Mucosa of descending colon (tissue), 3 donors: Measurements from ENCODE around the gene ABLIM1. TPM values are rescaled to one million over a fixed set of nuclear protein-coding genes. Genes with fewer than 3 reads are reported as not detected.
A peak's percentile ranks its signal among the peaks of the same experiment; 100 is the strongest.

Source experiments
- ATAC-seq: fragments of 200-7000 bp; cut with Tn5 transposase; one replicate; pipeline ENCODE4 v1.9.1; 2020; ENCODE audit warnings: mild to moderate bottlenecking, moderate library complexity
- DNase-seq, 3 donors: peaks; one replicate each; pipeline ENCODE4 v3.0.0-alpha.2; 2020
- H3K36me3 ChIP-seq: fragments of 200-600 bp; one replicate; pipeline ENCODE4 v1.8.0; 2021; ENCODE audit warnings: low read depth, mild to moderate bottlenecking
- H3K4me1 ChIP-seq: fragments of 200-600 bp; one replicate; pipeline ENCODE4 v1.8.0; 2021; ENCODE audit warnings: low read depth, mild to moderate bottlenecking
- H3K4me3 ChIP-seq: fragments of 200-600 bp; one replicate; pipeline ENCODE4 v1.8.0; 2021; ENCODE audit warnings: mild to moderate bottlenecking
- H3K9me3 ChIP-seq: fragments of 200-600 bp; one replicate; pipeline ENCODE4 v1.8.0; 2021; ENCODE audit warnings: mild to moderate bottlenecking
- intact Hi-C, 2 donors: fragments of 100-400 bp; cut with DNase I in 1 of 2; cut with micrococcal nuclease in 1 of 2; formaldehyde crosslinking; loops; one replicate each; pipeline versions ENCODE4 v1.11.0 to v1.11.1; 2022; cut with DNase I, micrococcal nuclease
- total RNA-seq, 3 donors: library from RNA; stranded (reverse); fragmentation: NEBNext Ultra II Directional in 2 of 3; extraction: Animal tissue kit (Norgen Biotek cat#: 25700) in 2 of 3; gene quantifications; one replicate each; pipeline versions ENCODE4 v1.2.1 to v1.2.4, GENCODE V29; 2021 to 2023
- TF ChIP-seq, protein P1 (sequence below): fragments of 200-600 bp; IDR thresholded peaks from one replicate; pipeline ENCODE4 v1.8.0; 2022; ENCODE audit warnings: antibody characterized with exemption, mild to moderate bottlenecking
- donor health status: DM: no; HTN: no; CAD: no; lungs with moderate emphysema.
- donor health status: DM: no; HTN: no; CAD: no.
- donor health status: DM: no; HTN: yes; CAD: no.

The ABLIM1 gene
- total RNA-seq, 3 donors from 2014 or later, result 67.1 to 122 (median 103) TPM

DNA sequence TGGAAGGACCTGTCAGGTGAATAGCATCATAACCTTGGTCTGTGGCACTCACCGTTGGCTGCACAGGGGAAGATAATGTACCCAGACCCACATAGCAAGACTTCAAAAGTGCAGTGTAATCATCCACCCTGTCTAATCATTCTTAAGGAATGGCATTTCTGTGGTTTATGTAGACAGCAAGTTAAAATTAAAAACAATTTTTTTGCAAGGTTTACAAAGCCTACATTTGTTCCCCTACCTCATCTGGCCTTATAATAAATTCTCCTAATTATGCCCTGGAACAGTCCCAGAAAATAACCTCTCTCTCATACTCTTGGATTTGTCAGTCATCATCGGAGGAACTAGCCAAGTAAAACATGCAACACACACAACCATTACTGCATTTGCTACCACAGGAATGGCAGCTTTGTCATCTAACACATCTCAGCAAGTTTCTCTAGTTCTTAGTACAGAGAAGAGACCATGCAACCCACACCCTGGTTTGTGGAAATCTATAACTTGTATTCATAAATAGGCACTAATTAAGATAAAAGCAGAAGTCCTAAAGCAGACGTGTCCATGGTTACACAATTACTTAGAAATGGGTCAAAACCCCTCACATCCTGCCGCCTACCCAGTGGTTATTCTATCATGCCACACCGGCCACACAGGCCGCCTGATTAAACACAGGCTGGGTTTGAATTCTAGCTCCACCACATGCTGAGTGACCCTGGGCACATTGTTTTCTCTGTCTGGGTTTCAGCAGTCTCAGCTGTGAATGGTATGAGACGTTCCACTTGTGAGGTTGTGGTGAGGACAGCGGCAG lies 19.1 kb downstream of the ABLIM1 start:
- Histone ChIP-seq H3K4me3 (no peak overlapping the region), H3K36me3 (no peaks in the 10 kb centered on the region), H3K4me1 (no peaks in the 10 kb centered on the region), H3K9me3 (no peaks in the 10 kb centered on the region)
- DNase-seq (no peak), ATAC-seq (no peak)
- TF ChIP-seq, protein P1, sequence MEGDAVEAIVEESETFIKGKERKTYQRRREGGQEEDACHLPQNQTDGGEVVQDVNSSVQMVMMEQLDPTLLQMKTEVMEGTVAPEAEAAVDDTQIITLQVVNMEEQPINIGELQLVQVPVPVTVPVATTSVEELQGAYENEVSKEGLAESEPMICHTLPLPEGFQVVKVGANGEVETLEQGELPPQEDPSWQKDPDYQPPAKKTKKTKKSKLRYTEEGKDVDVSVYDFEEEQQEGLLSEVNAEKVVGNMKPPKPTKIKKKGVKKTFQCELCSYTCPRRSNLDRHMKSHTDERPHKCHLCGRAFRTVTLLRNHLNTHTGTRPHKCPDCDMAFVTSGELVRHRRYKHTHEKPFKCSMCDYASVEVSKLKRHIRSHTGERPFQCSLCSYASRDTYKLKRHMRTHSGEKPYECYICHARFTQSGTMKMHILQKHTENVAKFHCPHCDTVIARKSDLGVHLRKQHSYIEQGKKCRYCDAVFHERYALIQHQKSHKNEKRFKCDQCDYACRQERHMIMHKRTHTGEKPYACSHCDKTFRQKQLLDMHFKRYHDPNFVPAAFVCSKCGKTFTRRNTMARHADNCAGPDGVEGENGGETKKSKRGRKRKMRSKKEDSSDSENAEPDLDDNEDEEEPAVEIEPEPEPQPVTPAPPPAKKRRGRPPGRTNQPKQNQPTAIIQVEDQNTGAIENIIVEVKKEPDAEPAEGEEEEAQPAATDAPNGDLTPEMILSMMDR, result no peak
- intact Hi-C loops, result no loop called here

DNA sequence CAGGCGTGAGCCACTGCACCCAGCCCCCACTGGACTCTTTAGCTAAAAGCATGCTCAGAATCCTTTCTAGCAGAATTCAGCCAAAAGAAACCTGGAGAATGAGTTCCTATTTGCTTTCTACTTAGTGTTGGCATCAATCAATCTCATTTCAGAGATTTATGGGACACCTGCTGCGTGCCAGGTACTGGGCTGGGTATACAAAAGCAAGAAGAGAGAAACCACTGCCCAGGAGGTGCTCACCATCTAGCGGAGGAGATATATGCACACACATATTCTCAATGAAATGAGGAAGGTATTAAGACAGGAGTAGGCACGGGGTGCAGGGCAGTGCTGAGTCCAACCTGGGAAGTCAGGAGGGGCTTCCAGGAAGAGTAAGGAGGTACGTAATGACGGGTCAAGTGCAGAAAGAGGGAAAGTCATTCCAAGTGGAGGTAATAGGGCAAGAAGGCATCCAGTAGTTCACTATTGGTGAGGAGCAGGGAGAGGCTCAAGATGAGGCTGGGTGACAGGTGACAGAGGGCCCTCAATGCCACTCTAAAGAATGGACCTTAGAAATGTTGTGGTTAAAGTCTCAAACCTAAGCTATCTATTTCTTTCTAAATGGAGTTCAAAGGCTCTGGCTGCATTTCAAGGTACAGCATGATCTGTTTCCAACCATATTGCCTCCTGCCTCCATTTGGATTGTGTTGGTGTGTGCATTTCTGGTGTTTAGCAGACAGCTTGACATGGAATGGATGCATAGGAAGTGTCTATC lies 22.1 kb downstream of the ABLIM1 start:
- TF ChIP-seq, protein P1, result no peak
- intact Hi-C loops, result no loop called here
- Histone ChIP-seq H3K36me3 (no peaks in the 10 kb centered on the region), H3K4me3 (no peak overlapping the region), H3K4me1 (no peaks in the 10 kb centered on the region), H3K9me3 (no peaks in the 10 kb centered on the region)
- DNase-seq (peak in 2 of 3 donors; percentile 36 to 60), ATAC-seq (peak; percentile 58)

DNA sequence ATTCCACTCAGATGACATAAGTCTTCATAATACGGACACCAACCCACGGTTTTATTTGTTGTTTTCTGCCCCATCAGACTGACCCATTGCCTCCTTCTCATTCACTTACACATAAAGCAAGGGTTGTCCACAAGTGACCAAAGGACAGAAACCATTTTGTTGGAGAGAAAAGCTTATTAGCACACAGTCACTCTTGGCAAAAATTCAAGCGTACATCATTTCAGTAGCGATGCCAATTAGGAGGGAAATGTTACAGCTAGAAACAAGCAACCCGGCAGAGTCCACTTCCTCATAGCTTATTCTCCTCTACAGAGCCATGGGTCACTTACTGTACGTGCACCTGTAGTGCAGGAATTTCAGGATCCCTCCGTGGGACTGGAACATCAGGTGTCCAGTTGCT lies 23.0 kb downstream of the ABLIM1 start:
- TF ChIP-seq, protein P1, result no peak
- H3K4me3 ChIP-seq, result no peak overlapping the region
- ATAC-seq, result peak; percentile 13

DNA sequence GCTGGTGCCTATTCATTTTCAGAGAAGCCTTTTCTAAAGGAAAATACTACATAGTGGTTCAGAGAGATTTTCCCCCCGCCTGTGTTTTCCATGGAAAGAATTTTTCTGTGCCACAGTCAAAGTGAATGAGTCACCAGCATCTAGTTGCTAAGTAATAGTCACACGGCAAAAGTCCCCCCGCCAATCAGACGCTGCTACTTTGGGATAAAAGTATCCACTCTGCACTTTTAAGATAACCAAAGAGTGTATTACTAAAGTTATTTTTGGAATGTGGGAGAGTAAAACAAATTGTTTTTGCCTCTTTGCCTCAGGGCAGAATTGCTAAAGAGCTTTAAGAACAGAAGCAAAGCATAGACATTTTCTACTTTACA lies 23.5 kb downstream of the ABLIM1 start:
- TF ChIP-seq, protein P1, result no peak
- Histone ChIP-seq H3K36me3 (no peaks in the 10 kb centered on the region), H3K4me3 (no peak overlapping the region), H3K4me1 (no peaks in the 10 kb centered on the region), H3K9me3 (no peaks in the 10 kb centered on the region)
- DNase-seq (no peak), ATAC-seq (no peak)
- intact Hi-C loops, result no loop called here

More for the DNA sequence above, 23.0 kb downstream of the ABLIM1 start:
- Histone ChIP-seq H3K4me1 (no peaks in the 10 kb centered on the region), H3K9me3 (no peaks in the 10 kb centered on the region), H3K36me3 (no peaks in the 10 kb centered on the region)
- intact Hi-C loops, result no loop called here
- no peak for DNase-seq

DNA sequence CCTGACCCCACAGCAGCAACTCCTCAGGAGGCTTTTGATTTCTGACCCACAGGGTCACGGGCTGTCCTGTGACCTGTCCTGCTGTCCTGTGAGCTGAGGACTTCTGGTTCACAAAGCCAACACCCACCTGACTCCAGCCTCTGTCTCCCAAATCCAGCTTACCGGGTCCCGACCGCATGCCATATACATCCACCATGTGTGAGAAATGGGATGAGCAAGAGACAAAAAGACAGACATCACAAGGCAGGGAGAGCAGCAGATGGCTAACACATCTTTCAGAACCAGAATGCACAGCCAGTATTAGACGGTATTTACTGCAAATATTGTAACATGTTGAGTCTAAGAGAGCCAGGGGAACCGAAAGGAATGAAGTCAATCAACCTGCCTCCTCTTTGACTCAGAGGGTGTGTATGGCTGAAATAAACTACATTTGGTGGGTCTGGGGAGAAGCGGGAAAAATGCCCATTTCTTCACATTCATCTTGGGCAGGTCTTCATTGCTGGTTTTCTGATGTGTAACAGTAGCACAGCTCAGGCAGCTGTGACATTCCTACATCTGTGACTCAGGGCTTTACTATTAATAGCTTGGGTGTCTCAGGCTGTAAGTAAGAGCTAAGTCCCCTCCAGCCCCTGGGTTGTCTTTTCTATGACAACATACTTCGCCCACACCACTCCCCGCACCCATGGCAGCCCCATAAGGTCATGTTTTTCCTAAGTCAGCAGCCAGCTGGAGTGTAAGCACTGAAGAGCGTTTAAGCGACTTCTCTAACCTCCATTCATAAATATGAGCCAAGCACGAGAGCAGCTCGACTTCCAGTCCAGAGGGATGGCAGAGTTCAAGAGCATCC lies 25.0 kb downstream of the ABLIM1 start:
- no peak overlapping the region for H3K4me3 ChIP-seq
- TF ChIP-seq, protein P1, result no peak
- H3K9me3 ChIP-seq, result no peaks in the 10 kb centered on the region
- DNase-seq (no peak), ATAC-seq (peak; percentile 35)
- H3K36me3 ChIP-seq, result no peaks in the 10 kb centered on the region
- intact Hi-C loops, result no loop called here
- H3K4me1 ChIP-seq, result no peaks in the 10 kb centered on the region
